K562 (cell line): ENCODE results near the gene MARS1. TPM values are rescaled to one million over a fixed set of nuclear protein-coding genes. Genes with fewer than 3 reads are reported as not detected.

ENCODE experiments used
- BCOR ChIP-seq: fragments of 450-650 bp; IDR thresholded peaks from 2 replicates; pipeline ENCODE4 v1.6.1; 2016
- ERF ChIP-seq: fragments of 450-650 bp; formaldehyde crosslinking; IDR thresholded peaks from 2 replicates; pipeline ENCODE4 v1.4.0; 2020; ENCODE audit warnings: mild to moderate bottlenecking, mixed read lengths
- ESRRB ChIP-seq: fragments of 250-450 bp; sonication (Bioruptor Pico); IDR thresholded peaks from 2 replicates; pipeline ENCODE4 v1.5.0; 2020; ENCODE audit warnings: mild to moderate bottlenecking, moderate library complexity, borderline replicate concordance
- HDAC1 ChIP-seq, 2 experiments: fragments of 450-650 bp; IDR thresholded peaks; 2 replicates each; pipeline ENCODE4 v1.6.1; 2016 to 2017; ENCODE audit warnings: inconsistent platforms in 1 of 2, mild to moderate bottlenecking in 1 of 2, moderate library complexity in 1 of 2
- IRF9 ChIP-seq: fragments of 450-650 bp; IDR thresholded peaks from 2 replicates; pipeline ENCODE4 v1.6.1; 2016; ENCODE audit warnings: missing biosample characterization, missing genetic modification characterization
- LARP7 ChIP-seq: fragments of 450-650 bp; IDR thresholded peaks from 2 replicates; pipeline ENCODE4 v1.6.1; 2016
- XRCC4 ChIP-seq: IDR thresholded peaks from one replicate; pipeline ENCODE4 v1.6.1; 2011; ENCODE audit not compliant: insufficient read depth, insufficient read length; ENCODE audit errors: extremely low read depth
- ZBTB9 ChIP-seq: fragments of 450-650 bp; formaldehyde crosslinking; IDR thresholded peaks from 2 replicates; pipeline ENCODE4 v1.4.0; 2020; ENCODE audit warnings: mild to moderate bottlenecking, moderate library complexity
- ZHX1 ChIP-seq: fragments of 150-350 bp; conservative IDR thresholded peaks from 2 replicates; pipeline ENCODE4 v1.6.1; 2014; ENCODE audit warnings: low read length
- ZMIZ1 ChIP-seq, 2 experiments: fragments of 150-350 bp in 1 of 2; IDR thresholded peaks; 2 replicates each; pipeline ENCODE4 v1.6.1; 2012 to 2016; ENCODE audit warnings: low read depth in 2 of 2, low read length in 2 of 2, mild to moderate bottlenecking in 1 of 2, moderate library complexity in 1 of 2
- ZNF584 ChIP-seq: fragments of 200-800 bp; sonication (Bioruptor generic); IDR thresholded peaks from 2 replicates; pipeline ENCODE4 v1.6.1; 2016; ENCODE audit warnings: low read depth, mild to moderate bottlenecking, missing genetic modification characterization, missing compliant biosample characterization
- ZNF639 ChIP-seq, 2 experiments: fragments of 200-800 bp in 1 of 2; sonication (Bioruptor generic) in 1 of 2; sonication (generic) in 1 of 2; formaldehyde crosslinking in 1 of 2; IDR thresholded peaks in 1 of 2; conservative IDR thresholded peaks in 1 of 2; 2 replicates each; pipeline versions ENCODE4 v1.5.0 to v1.6.1; 2016 to 2020; ENCODE audit warnings: missing compliant biosample characterization in 1 of 2, missing genetic modification characterization in 1 of 2, missing genetic modification reagents in 1 of 2
- polyA plus RNA-seq, 8 experiments: library from polyadenylated mRNA; depleted of rRNA in 4 of 8; stranded (reverse) in 5 of 8; unstranded in 3 of 8; fragments of >200 nt; fragmentation: Nextera tagmentation in 2 of 8; fragmentation: Illumina TruSeq in 1 of 8; extraction: Ambion mirVana in 2 of 8; extraction: Trizol in 1 of 8; gene quantifications; 2 replicates each; pipeline versions ENCODE4 v1.2.1 to v1.2.3, GENCODE V29; 2011 to 2014; ENCODE audit warnings: inconsistent platforms in 1 of 8, missing spikeins in 1 of 8
- total RNA-seq, 7 experiments: library from RNA; depleted of rRNA in 6 of 7; stranded (reverse); fragments of >200 nt in 6 of 7; fragmentation: Illumina TruSeq in 2 of 7; extraction: Trizol in 2 of 7; gene quantifications; 2 replicates each; pipeline versions ENCODE4 v1.2.1 to v1.2.3, GENCODE V29; 2011 to 2021; ENCODE audit warnings: low replicate concordance in 1 of 7

The MARS1 gene
- total and polyA plus RNA-seq, 9 of the 15 experiments (the other 6 are each of a cell fraction or from before 2014, with no cell fraction given) = 117 to 382 (median 220) TPM

GRCh38 chr12:57521525-57522010, 33.7 kb downstream of the MARS1 start (continued):
- TF ChIP-seq ZMIZ1 (IDR thresholded peaks at IDR 0.05; ENCODE audit: low read depth in 2 of 2, low read length in 2 of 2) = no peak
- TF ChIP-seq XRCC4 = no peak
- no peak for TF ChIP-seq IRF9
- TF ChIP-seq ERF (CRISPR knock-in tag) = 0 out of 2 replicates have a peak, but pooled peaks have one; percentile 46
- TF ChIP-seq ZNF584 (CRISPR knock-in tag) = no peak
- TF ChIP-seq ZNF639 (CRISPR knock-in tag; conservative IDR thresholded peaks at IDR 0.05 in 1 of 2, IDR thresholded peaks at IDR 0.05 in 1 of 2) = no peak
- no peak for TF ChIP-seq ZHX1
- TF ChIP-seq ESRRB (CRISPR knock-in tag) = no peak
- TF ChIP-seq ZBTB9 (CRISPR knock-in tag) = no peak; the same call in 1 of the 2 replicates
- TF ChIP-seq LARP7 = peak; percentile 6; the same call in 1 of the 2 replicates
- TF ChIP-seq HDAC1 (IDR thresholded peaks at IDR 0.05) = no peak
- TF ChIP-seq BCOR = no peak
